HUES48 (cell line): ENCODE data around the gene S100A4.

Experiments used
- H3K27ac ChIP-seq: one replicate; pipeline ENCODE4 v1.7.0; 2013; ENCODE audit warnings: low read depth, low read length, inconsistent platforms
- H3K27me3 ChIP-seq: 2 replicates; pipeline ENCODE4 v1.6.1; 2013; ENCODE audit warnings: mild to moderate bottlenecking, low read length; ENCODE audit not compliant: control insufficient read depth, insufficient read depth
- H3K36me3 ChIP-seq: 2 replicates; pipeline ENCODE4 v1.6.1; 2013; ENCODE audit warnings: low read length; ENCODE audit not compliant: control insufficient read depth, insufficient read depth
- H3K4me1 ChIP-seq: 2 replicates; pipeline ENCODE4 v1.6.1; 2013; ENCODE audit warnings: mild to moderate bottlenecking, low read length; ENCODE audit not compliant: control insufficient read depth, insufficient read depth
- H3K4me3 ChIP-seq: 2 replicates; pipeline ENCODE4 v1.5.1; 2013; ENCODE audit warnings: mild to moderate bottlenecking, low read depth, low read length
- H3K9ac ChIP-seq: 2 replicates; pipeline ENCODE4 v1.6.1; 2013; ENCODE audit warnings: mild to moderate bottlenecking, low read depth, low read length, moderate library complexity
- H3K9me3 ChIP-seq: 2 replicates; pipeline ENCODE4 v1.6.1; 2013; ENCODE audit warnings: low read length; ENCODE audit not compliant: control insufficient read depth, insufficient read depth

S100A4 gene

DNA sequence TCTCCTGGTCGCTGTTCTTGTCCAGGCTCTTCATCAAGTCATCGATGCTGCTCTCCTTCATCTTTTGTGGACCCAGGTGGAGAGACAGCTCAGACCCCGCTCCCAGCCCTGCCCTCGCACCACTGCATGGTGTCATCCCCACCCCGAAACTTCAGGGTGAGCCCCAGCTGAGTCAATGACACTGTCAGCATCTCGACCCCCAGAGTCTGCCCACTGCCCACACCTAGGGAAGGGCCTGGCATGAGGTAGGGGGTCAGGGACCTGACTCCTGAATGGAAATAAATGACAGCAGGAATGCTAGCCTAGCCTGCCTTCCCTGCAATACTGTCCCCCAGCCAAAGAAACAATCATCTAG, 8.3 kb downstream of the S100A4 start:
- H3K4me3 ChIP-seq = no peak overlapping the region
- H3K27me3 ChIP-seq = peaks cover 36% of the 10 kb centered on the region
- no peaks in the 10 kb centered on the region for H3K9me3 ChIP-seq
- H3K36me3 ChIP-seq = no peaks in the 10 kb centered on the region
- H3K9ac ChIP-seq = no peak overlapping the region
- no peak overlapping the region for H3K27ac ChIP-seq
- H3K4me1 ChIP-seq = peaks cover 27% of the 10 kb centered on the region

DNA sequence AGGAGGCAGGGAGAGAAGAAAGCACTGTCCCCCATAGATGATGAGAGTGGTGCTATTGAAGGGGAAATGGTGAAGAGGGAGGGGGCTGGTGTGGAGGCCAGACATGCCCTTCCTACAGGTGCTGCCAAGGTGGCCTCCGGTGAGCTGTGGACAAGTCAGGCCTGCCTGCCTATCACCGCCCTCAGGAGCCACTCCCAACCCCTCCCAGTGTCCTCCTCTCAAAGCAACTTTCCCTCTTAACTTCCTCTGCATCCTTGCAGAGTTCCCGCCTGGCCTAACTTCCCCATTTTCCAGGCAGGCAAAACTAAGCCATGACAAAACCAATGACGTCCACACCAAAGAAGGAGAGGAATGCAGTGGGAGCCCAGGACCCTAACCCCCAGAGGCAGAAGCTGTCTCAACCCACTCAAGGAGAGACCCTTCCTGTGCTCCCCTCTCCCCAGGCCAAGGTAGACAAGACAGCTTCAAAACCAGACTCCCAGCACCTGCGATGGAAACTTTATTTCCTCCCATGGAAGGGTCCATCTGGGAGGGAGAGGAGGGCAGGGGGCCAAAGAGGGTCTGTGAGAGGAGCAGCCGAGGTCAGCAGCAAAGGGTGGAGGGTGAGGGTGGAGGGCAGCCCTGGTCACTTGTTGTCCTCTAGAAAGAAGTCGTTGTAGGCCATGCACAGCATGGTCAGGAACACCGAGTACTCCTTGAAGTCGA, 8.8 kb downstream of the S100A4 start:
- Histone ChIP-seq H3K36me3 (no peaks in the 10 kb centered on the region), H3K9me3 (no peaks in the 10 kb centered on the region), H3K27ac (no peak overlapping the region), H3K9ac (no peak overlapping the region), H3K4me1 (peaks cover 29% of the 10 kb centered on the region), H3K27me3 (peaks cover 36% of the 10 kb centered on the region), H3K4me3 (peak overlapping the region; percentile 53; the same call in 1 of the 2 replicates)

DNA sequence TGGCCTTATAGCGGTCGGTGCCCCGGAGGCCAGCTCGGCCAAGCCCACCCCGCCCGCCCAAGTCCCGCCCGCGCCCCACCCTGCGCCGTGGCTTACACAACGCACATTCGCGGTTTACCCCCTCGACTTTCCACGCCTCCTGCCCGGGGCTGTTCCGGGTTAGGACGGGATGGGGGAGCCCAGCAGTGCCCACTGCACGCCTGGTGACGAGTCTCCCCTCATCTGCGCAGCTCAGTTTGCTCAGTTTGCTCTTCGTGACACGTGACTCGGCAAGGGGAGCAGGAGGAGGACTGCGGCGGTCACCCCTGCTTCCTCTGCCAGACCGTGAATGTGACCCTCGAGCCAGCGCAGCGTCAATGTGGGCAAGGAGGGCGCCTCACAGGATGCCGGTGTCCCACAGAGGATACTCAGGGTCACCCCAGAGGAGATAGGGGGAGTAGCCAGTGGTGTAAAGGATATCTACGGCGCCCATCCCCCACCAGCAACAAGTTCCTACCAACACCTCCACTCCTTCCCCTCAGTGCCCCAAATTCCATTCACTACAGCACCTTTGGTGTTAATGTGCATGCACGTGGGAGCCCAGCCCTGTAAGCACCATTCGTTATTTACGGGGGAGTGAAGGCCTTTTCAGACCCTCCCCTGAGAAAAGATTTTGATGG, 9.5 kb downstream of the S100A4 start:
- peak overlapping the region; percentile 53 for H3K4me3 ChIP-seq
- H3K4me1 ChIP-seq = peaks cover 29% of the 10 kb centered on the region
- no peak overlapping the region for H3K27ac ChIP-seq
- no peaks in the 10 kb centered on the region for H3K9me3 ChIP-seq
- H3K9ac ChIP-seq = no peak overlapping the region
- H3K36me3 ChIP-seq = no peaks in the 10 kb centered on the region
- H3K27me3 ChIP-seq = peaks cover 36% of the 10 kb centered on the region

DNA sequence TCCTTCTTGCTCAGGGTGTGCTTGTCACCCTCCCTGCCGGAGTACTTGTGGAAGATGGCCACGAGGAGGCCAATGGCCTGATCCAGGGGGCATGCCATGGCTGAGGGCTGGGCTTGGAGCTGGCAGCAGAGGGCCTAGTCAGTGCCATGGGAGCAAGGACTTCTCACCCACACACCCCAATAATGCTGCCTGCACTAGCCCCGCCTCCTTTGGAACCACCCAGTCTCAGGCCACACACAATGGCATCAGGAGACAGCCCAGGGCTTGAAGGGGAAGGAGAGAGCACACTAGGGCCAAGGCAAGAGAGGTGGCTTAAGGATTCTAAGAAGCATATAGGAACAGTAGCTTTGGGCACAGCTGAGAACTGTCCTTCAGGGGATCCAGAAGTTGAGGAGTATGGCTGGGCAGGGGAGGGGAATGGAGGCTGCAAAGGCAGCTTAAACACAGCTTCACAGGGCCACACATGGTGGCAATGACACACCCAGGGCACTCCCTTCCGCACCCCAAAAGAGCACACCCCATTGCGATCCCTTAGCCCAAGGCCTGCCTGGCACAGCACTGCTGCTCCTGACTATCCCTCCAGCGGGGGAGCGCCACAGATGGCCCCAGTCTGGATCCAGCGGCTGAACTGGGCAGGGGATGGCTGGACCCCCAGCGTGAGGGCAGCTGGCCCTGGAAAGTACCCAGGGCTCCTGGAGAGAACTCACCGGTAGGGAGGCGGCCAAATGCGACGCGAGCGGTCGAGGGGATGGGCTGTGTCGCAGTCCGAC, 10.2 kb downstream of the S100A4 start, which contains the start of gene S100A6:
TSS of gene S100A6 (minus strand) at position 750 of the 770 bp plus-strand sequence. CDS start at position 98, 652 bp downstream.
- no peak within 1 kb of the TSS for H3K9ac ChIP-seq
- peaks cover 29% of the 10 kb centered on the region for H3K4me1 ChIP-seq
- no peaks in the 10 kb centered on the region for H3K9me3 ChIP-seq
- H3K4me3 ChIP-seq = peak within 1 kb of the TSS; percentile 53
- H3K27ac ChIP-seq = no peak within 1 kb of the TSS
- H3K27me3 ChIP-seq = peaks cover 36% of the 10 kb centered on the region
- H3K36me3 ChIP-seq = no peaks in the 10 kb centered on the region

DNA sequence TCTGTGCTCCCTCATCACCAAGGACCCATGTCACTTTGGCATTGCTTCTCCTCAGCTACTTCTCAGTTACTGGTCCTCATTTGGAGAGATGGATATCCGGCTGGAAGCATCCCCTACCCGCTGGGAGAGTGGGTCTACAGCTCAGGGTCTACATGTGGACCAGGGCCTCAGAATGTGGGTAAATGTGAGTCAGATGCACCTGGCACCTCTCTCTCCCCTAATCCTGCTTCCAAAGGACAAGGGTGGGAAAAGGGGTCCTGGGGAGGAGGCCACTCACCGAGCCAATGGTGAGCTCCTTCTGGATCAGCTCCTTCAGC, 10.7 kb downstream of the S100A4 start:
- Histone ChIP-seq H3K27ac (no peak overlapping the region), H3K4me1 (peaks cover 29% of the 10 kb centered on the region), H3K36me3 (no peaks in the 10 kb centered on the region), H3K9me3 (no peaks in the 10 kb centered on the region), H3K4me3 (peak overlapping the region; percentile 53; the same call in 1 of the 2 replicates), H3K27me3 (peaks cover 36% of the 10 kb centered on the region), H3K9ac (no peak overlapping the region)

DNA sequence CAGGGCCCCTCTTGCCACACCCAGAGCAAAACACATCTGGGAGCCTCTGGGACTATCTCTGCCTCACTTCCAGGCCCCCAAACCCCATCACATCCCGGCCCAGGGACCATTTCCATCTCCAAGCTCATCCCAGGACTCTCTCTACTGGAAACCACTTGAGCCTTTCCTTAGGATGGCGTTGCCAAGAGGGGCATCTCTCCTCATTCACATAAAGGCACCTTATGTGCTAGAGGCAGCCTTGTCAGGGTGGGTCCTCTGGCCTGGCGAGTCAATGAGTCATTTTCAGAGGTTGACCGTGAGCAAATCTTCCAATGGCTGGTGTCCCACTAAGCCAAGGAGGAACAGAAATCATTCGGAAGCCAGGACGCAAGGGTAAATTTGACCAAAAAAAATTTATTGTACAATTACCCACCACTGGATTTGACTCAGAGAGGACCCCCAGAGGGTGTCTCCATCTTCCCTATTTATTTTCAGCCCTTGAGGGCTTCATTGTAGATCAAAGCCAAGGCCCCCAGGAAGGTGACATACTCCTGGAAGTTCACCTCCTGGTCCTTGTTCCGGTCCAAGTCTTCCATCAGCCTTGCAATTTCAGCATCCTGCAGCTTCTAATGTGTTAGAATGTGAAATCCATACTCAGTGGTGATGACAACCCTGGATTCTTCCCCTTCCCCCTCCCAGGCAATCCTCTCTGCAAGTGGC, 11.2 kb downstream of the S100A4 start:
- Histone ChIP-seq H3K36me3 (no peaks in the 10 kb centered on the region), H3K9ac (no peak overlapping the region), H3K9me3 (no peaks in the 10 kb centered on the region), H3K4me3 (no peak overlapping the region), H3K27ac (no peak overlapping the region), H3K4me1 (peaks cover 29% of the 10 kb centered on the region), H3K27me3 (peaks cover 36% of the 10 kb centered on the region)

DNA sequence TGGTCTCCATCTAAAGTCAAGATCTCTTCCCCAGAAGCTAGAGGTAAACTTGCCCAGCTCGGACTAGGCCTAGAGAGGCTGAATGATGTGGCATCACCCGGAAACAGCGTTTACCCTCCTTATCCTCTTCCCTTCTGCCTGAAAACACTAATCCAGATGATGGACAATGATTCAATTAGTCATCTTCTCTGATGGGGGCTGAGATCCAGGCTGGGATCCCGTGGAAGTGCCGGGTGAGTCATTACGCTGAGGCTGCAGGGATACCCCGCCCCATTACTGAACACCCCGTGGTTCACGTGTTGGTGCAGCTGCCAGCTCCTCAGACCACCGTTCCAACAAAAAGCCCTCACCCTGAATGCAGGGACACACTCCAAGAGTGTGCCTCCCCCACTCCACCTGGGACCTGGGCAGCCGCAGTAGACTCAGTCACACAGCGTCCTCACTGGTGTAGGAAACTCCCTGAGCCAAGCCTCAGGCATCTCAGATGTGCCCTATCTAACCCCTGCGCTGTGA, 11.9 kb downstream of the S100A4 start:
- Histone ChIP-seq H3K4me3 (peak overlapping the region; percentile 57), H3K9ac (no peak overlapping the region), H3K27me3 (peaks cover 36% of the 10 kb centered on the region), H3K27ac (no peak overlapping the region), H3K9me3 (no peaks in the 10 kb centered on the region), H3K36me3 (no peaks in the 10 kb centered on the region), H3K4me1 (peaks cover 29% of the 10 kb centered on the region)

DNA sequence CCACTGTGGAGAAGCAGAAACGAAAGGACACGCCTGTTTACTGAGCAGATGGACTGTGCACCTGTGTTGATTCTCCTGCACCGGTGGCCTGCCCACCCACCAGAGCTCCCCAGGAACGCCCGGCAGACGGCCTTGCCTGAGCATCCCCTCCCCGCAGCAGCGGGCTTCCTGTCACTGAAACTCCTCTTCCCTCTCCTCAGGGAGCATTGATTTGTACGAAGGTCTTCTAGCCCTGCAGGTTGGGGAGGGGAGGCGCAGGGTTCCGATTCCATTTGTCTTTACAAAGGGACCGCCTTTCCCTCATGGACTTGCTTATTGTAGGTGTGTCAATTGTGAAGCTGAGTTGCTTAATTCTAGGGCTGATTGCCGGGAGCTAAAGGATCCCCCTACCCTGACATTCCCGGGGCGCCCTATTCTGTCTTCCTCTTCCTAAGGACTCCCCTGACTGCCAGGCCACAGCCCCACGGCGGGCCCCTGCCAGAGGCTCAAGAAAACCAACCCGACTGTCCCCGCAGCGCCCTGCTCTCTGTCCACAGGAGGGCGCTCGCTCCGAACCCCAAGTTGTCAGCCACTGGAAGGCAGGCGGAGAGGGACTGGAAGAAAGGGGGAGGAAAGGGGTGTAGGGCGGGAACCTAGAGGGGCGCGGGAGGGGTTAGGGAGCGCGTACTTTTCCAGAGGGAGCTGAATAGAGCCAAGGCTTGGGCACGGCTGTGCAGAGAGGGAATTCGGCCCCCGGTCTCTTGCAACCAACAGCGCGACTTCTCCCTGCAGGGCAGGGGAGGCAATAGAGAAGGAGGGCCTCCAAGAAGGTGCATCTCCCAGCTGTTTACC, 12.6 kb downstream of the S100A4 start:
- Histone ChIP-seq H3K4me3 (peak overlapping the region; percentile 57), H3K9ac (no peak overlapping the region), H3K9me3 (no peaks in the 10 kb centered on the region), H3K27me3 (peaks cover 36% of the 10 kb centered on the region), H3K27ac (peak overlapping the region; percentile 48), H3K4me1 (peaks cover 24% of the 10 kb centered on the region), H3K36me3 (no peaks in the 10 kb centered on the region)

DNA sequence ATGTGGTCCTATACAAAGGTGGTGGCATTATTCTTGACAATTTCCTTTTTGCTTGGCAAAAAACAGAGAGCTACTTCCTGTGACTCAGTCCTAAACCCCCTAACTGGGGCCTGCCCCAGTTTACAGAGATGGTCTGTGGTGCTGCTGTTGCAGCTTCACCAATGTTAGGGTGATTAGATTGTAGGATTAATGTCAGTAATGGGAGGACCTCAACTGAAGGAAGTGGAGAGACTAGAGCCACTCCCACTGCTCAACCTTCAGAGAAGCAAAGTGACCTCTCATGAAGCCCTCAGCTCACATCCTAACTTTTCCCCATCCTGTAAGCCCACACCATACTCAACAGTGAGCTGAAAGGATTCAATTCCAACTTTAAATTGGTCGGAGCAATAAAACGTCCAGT, 13.4 kb downstream of the S100A4 start:
- Histone ChIP-seq H3K27ac (no peak overlapping the region), H3K4me1 (peaks cover 24% of the 10 kb centered on the region), H3K4me3 (0 out of 2 replicates have a peak overlapping the region, but pooled peaks have one; percentile 57), H3K36me3 (no peaks in the 10 kb centered on the region), H3K27me3 (peaks cover 36% of the 10 kb centered on the region), H3K9me3 (no peaks in the 10 kb centered on the region), H3K9ac (no peak overlapping the region)

DNA sequence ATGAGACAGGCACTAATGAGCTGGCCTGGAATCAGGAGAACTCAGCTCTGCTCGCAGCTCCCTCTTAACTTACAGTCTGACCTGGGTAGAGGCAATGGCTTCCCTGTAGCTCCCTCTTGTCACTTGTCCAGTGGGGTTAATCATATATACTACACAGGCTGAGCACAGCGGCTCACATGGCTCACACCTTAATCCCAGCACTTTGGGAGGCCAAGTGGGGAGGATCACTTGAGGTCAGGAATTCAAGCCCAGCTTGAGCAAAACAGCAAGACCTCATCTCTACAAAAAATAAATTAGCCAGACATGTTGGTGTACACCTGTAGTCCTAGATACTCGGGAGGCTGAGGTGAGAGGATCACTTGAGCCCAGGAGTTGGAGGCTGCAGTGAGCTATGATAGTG, 14.0 kb downstream of the S100A4 start:
- H3K27ac ChIP-seq = no peak overlapping the region
- H3K27me3 ChIP-seq = peaks cover 31% of the 10 kb centered on the region
- H3K36me3 ChIP-seq = no peaks in the 10 kb centered on the region
- H3K9ac ChIP-seq = no peak overlapping the region
- H3K9me3 ChIP-seq = no peaks in the 10 kb centered on the region
- H3K4me3 ChIP-seq = no peak overlapping the region
- peaks cover 29% of the 10 kb centered on the region for H3K4me1 ChIP-seq
